GM23248 (cell line): ENCODE measurements around the gene SLC35F3.

Source experiments
- EZH2 ChIP-seq: fragments of 200-600 bp; sonication (generic); IDR thresholded peaks from 2 replicates; pipeline ENCODE4 v1.6.1; 2018; ENCODE audit warnings: antibody characterized with exemption, mild to moderate bottlenecking; ENCODE audit not compliant: insufficient read depth, poor library complexity, severe bottlenecking
- EZH2phosphoT487 ChIP-seq: fragments of 200-600 bp; sonication (generic); IDR thresholded peaks from 2 replicates; pipeline ENCODE4 v1.6.1; 2018; ENCODE audit warnings: antibody characterized with exemption, moderate library complexity, mild to moderate bottlenecking, low read depth; ENCODE audit not compliant: insufficient read depth

DNA sequence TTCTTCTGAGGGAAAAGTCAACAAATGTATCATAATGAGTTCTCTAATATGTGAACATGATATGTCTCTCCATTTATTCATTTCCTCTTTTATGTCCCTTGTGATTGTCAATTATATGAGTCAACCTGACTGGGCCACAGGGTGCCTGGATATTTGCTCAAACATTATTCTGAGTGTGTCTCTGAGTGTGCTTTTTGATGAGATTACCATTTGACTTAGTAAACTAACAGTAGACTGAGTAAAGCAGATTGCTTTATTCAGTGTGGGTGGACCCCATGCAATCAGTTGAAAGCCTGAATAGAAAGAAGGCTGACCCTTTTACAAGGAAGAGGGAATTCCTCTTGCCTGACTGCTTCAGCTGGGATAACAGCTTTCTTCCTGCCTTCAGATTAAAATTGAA is 142.6 kb downstream of the SLC35F3 start:
- TF ChIP-seq EZH2 (no peak), EZH2phosphoT487 (no peak)
